Tibial nerve (tissue), 4 donors: Measurements from ENCODE around the gene JPT2.

Experiments
- CTCF ChIP-seq, 5 experiments: fragments of 200-600 bp in 3 of 5; fragments of 450-650 bp in 2 of 5; sonication (generic) in 3 of 5; IDR thresholded peaks; one replicate each; pipeline ENCODE4 v1.5.1; 2016 to 2019; ENCODE audit warnings: antibody characterized with exemption in 5 of 5, mild to moderate bottlenecking in 3 of 5, moderate library complexity in 2 of 5
- EP300 ChIP-seq, 2 donors: sonication (generic); formaldehyde crosslinking; IDR thresholded peaks; one replicate each; pipeline ENCODE4 v1.6.1; 2017; ENCODE audit warnings: antibody characterized with exemption in 2 of 2, mild to moderate bottlenecking in 1 of 2
- POLR2A ChIP-seq, 2 donors: fragments of 450-650 bp; IDR thresholded peaks; one replicate each; pipeline ENCODE4 v1.6.1; 2017; ENCODE audit warnings: antibody characterized with exemption in 2 of 2, mild to moderate bottlenecking in 2 of 2, moderate library complexity in 2 of 2

- TF ChIP-seq CTCF (IDR thresholded peaks at IDR 0.05) (no peak), POLR2A (IDR thresholded peaks at IDR 0.05) (no peak), EP300 (IDR thresholded peaks at IDR 0.05) (no peak)
These were observed 11.8 kb upstream of the JPT2 start for GRCh38 chr16:1666316-1666715.
